ENCODE results near the gene SPRR5. TPM values are rescaled to one million over a fixed set of nuclear protein-coding genes. Genes with fewer than 3 reads are reported as not detected.

Gene SPRR5
- total RNA-seq, 6 experiments from 2014 or later: not detected

GRCh38 chr1:152993186-152993585, 46.2 kb downstream of the SPRR5 start:
- no peak overlapping the region for H3K4me3 Mint-ChIP-seq
- no peaks in the 10 kb centered on the region; the same call in 1 of the 2 replicates for H3K27me3 Mint-ChIP-seq (ENCODE audit: insufficient read depth)
- no peak for DNase-seq
- H3K9me3 Mint-ChIP-seq: peaks cover 22% of the 10 kb centered on the region
- no peak for TF ChIP-seq CTCF (IDR thresholded peaks at IDR 0.05)
- no peaks in the 10 kb centered on the region for H3K4me1 Mint-ChIP-seq (ENCODE audit: low read depth)
- no peak overlapping the region for H3K27ac Mint-ChIP-seq
- no peaks in the 10 kb centered on the region for H3K36me3 Mint-ChIP-seq (ENCODE audit: low read depth)

GRCh38 chr1:152995842-152996241, 48.8 kb downstream of the SPRR5 start:
- Mint-ChIP-seq H3K4me1 (ENCODE audit: low read depth) (no peaks in the 10 kb centered on the region), H3K36me3 (ENCODE audit: low read depth) (no peaks in the 10 kb centered on the region), H3K27me3 (ENCODE audit: insufficient read depth) (peaks cover 1% of the 10 kb centered on the region; the same call in 1 of the 2 replicates), H3K9me3 (peaks cover 39% of the 10 kb centered on the region), H3K4me3 (no peak overlapping the region), H3K27ac (no peak overlapping the region)
- TF ChIP-seq CTCF (IDR thresholded peaks at IDR 0.05): no peak
- DNase-seq: no peak

GRCh38 chr1:152996633-152997400, 49.8 kb downstream of the SPRR5 start:
- H3K4me1 Mint-ChIP-seq (ENCODE audit: low read depth): no peaks in the 10 kb centered on the region
- H3K27me3 Mint-ChIP-seq (ENCODE audit: insufficient read depth): peaks cover 1% of the 10 kb centered on the region; the same call in 1 of the 2 replicates
- H3K36me3 Mint-ChIP-seq (ENCODE audit: low read depth): no peaks in the 10 kb centered on the region
- DNase-seq: no peak
- H3K27ac Mint-ChIP-seq: no peak overlapping the region
- TF ChIP-seq CTCF (IDR thresholded peaks at IDR 0.05): no peak
- no peak overlapping the region for H3K4me3 Mint-ChIP-seq
- peaks cover 37% of the 10 kb centered on the region for H3K9me3 Mint-ChIP-seq

GRCh38 chr1:152997901-152998300, 50.9 kb downstream of the SPRR5 start:
- Mint-ChIP-seq H3K27me3 (ENCODE audit: insufficient read depth) (peaks cover 1% of the 10 kb centered on the region; the same call in 1 of the 2 replicates), H3K36me3 (ENCODE audit: low read depth) (no peaks in the 10 kb centered on the region), H3K27ac (no peak overlapping the region), H3K4me1 (ENCODE audit: low read depth) (no peaks in the 10 kb centered on the region), H3K9me3 (peaks cover 41% of the 10 kb centered on the region), H3K4me3 (no peak overlapping the region)
- TF ChIP-seq CTCF (IDR thresholded peaks at IDR 0.05): no peak
- no peak for DNase-seq

- peaks cover 42% of the 10 kb centered on the region for H3K9me3 Mint-ChIP-seq
- no peak for DNase-seq
- no peak overlapping the region for H3K4me3 Mint-ChIP-seq
- no peaks in the 10 kb centered on the region for H3K4me1 Mint-ChIP-seq (ENCODE audit: low read depth)
- no peak for TF ChIP-seq CTCF (IDR thresholded peaks at IDR 0.05)
- H3K27ac Mint-ChIP-seq: no peak overlapping the region
- peaks cover 1% of the 10 kb centered on the region; the same call in 1 of the 2 replicates for H3K27me3 Mint-ChIP-seq (ENCODE audit: insufficient read depth)
- no peaks in the 10 kb centered on the region for H3K36me3 Mint-ChIP-seq (ENCODE audit: low read depth)
Observed at GRCh38 chr1:152998476-152998875, 51.5 kb downstream of the SPRR5 start.

Other genes with a start within 250 kb of the SPRR5 start
- gene LCE2A, start 248.9 kb upstream of the SPRR5 start, total RNA-seq (2021; fragmentation: NEBNext Ultra II Directional; extraction: Animal tissue kit (Norgen Biotek cat#: 25700)): 10 to 100 TPM in 2 of 6 experiments, 1 to 10 TPM in 4; 2.1 to 21.0 (median 3.2) TPM
- gene LCE4A, start 239.0 kb upstream of the SPRR5 start, total RNA-seq (2021; fragmentation: NEBNext Ultra II Directional; extraction: Animal tissue kit (Norgen Biotek cat#: 25700)): under 1 TPM in 1 of 6 experiments, not detected in 5; 0.31 TPM
- not detected for gene KPRP, start 189.2 kb upstream of the SPRR5 start, total RNA-seq (2021; fragmentation: NEBNext Ultra II Directional; extraction: Animal tissue kit (Norgen Biotek cat#: 25700))
- not detected for gene LCE1F, start 172.1 kb upstream of the SPRR5 start, total RNA-seq (2021; fragmentation: NEBNext Ultra II Directional; extraction: Animal tissue kit (Norgen Biotek cat#: 25700))
- not detected for gene LCE1E, start 160.9 kb upstream of the SPRR5 start, total RNA-seq (2021; fragmentation: NEBNext Ultra II Directional; extraction: Animal tissue kit (Norgen Biotek cat#: 25700))
- not detected for gene LCE1D, start 150.5 kb upstream of the SPRR5 start, total RNA-seq (2021; fragmentation: NEBNext Ultra II Directional; extraction: Animal tissue kit (Norgen Biotek cat#: 25700))
- not detected for gene LCE1C, start 140.6 kb upstream of the SPRR5 start, total RNA-seq (2021; fragmentation: NEBNext Ultra II Directional; extraction: Animal tissue kit (Norgen Biotek cat#: 25700))
- not detected for gene LCE1B, start 135.2 kb upstream of the SPRR5 start, total RNA-seq (2021; fragmentation: NEBNext Ultra II Directional; extraction: Animal tissue kit (Norgen Biotek cat#: 25700))
- not detected for gene LCE1A, start 119.7 kb upstream of the SPRR5 start, total RNA-seq (2021; fragmentation: NEBNext Ultra II Directional; extraction: Animal tissue kit (Norgen Biotek cat#: 25700))
- not detected for gene LCE6A, start 104.3 kb upstream of the SPRR5 start, total RNA-seq (2021; fragmentation: NEBNext Ultra II Directional; extraction: Animal tissue kit (Norgen Biotek cat#: 25700))
- gene LCE7A, start 87.2 kb upstream of the SPRR5 start, total RNA-seq (2021; fragmentation: NEBNext Ultra II Directional; extraction: Animal tissue kit (Norgen Biotek cat#: 25700)): not detected
- gene SMCP, start 68.9 kb upstream of the SPRR5 start, total RNA-seq (2021; fragmentation: NEBNext Ultra II Directional; extraction: Animal tissue kit (Norgen Biotek cat#: 25700)): not detected
- gene IVL, start 38.7 kb upstream of the SPRR5 start, total RNA-seq (2021; fragmentation: NEBNext Ultra II Directional; extraction: Animal tissue kit (Norgen Biotek cat#: 25700)): not detected
- not detected for gene SPRR4, start 23.4 kb downstream of the SPRR5 start, total RNA-seq (2021; fragmentation: NEBNext Ultra II Directional; extraction: Animal tissue kit (Norgen Biotek cat#: 25700))
- not detected for gene SPRR1A, start 36.9 kb downstream of the SPRR5 start, total RNA-seq (2021; fragmentation: NEBNext Ultra II Directional; extraction: Animal tissue kit (Norgen Biotek cat#: 25700))
- not detected for gene SPRR3, start 54.5 kb downstream of the SPRR5 start, total RNA-seq (2021; fragmentation: NEBNext Ultra II Directional; extraction: Animal tissue kit (Norgen Biotek cat#: 25700))
- not detected for gene SPRR1B, start 84.0 kb downstream of the SPRR5 start, total RNA-seq (2021; fragmentation: NEBNext Ultra II Directional; extraction: Animal tissue kit (Norgen Biotek cat#: 25700))
- gene SPRR2D, start 93.9 kb downstream of the SPRR5 start, total RNA-seq (2021; fragmentation: NEBNext Ultra II Directional; extraction: Animal tissue kit (Norgen Biotek cat#: 25700)): not detected
- not detected for gene SPRR2A, start 110.3 kb downstream of the SPRR5 start, total RNA-seq (2021; fragmentation: NEBNext Ultra II Directional; extraction: Animal tissue kit (Norgen Biotek cat#: 25700))
- gene SPRR2B, start 124.4 kb downstream of the SPRR5 start, total RNA-seq (2021; fragmentation: NEBNext Ultra II Directional; extraction: Animal tissue kit (Norgen Biotek cat#: 25700)): not detected
- gene SPRR2E, start 147.3 kb downstream of the SPRR5 start, total RNA-seq (2021; fragmentation: NEBNext Ultra II Directional; extraction: Animal tissue kit (Norgen Biotek cat#: 25700)): not detected
- not detected for gene SPRR2F, start 166.3 kb downstream of the SPRR5 start, total RNA-seq (2021; fragmentation: NEBNext Ultra II Directional; extraction: Animal tissue kit (Norgen Biotek cat#: 25700))
- not detected for gene SPRR2G, start 203.7 kb downstream of the SPRR5 start, total RNA-seq (2021; fragmentation: NEBNext Ultra II Directional; extraction: Animal tissue kit (Norgen Biotek cat#: 25700))